HepG2 (cell line): Measurements from ENCODE around the gene ATP11C. TPM values are rescaled to one million over a fixed set of nuclear protein-coding genes. Genes with fewer than 3 reads are reported as not detected.
"Not testable (repeated sequence)": the region's sequence is repeated elsewhere in the genome, so short reads cannot be mapped to it uniquely, and the experiment has no call there.

Experiments used
- ATAC-seq: fragments of 200-7000 bp; cut with Tn5 transposase; 3 replicates; pipeline ENCODE4 v1.9.1; 2020; ENCODE audit warnings: mild to moderate bottlenecking, moderate library complexity
- BruUV-seq: library from RNA; stranded (reverse); fragments of 400-500 nt; replicated peaks from 2 replicates; lab custom pipeline; 2021; lab: Mats Ljungman, UMichigan
- CTCF ChIA-PET: fragments of 300-600 bp; formaldehyde crosslinking; extraction: SDS; loops from one replicate; lab custom pipeline; 2021; ENCODE audit warnings: low total read pairs, inconsistent platforms, low intra/inter-chr PET ratio; lab: Yijun Ruan, JAX
- POLR2A ChIA-PET: fragments of 350-600 bp; sonication (Branson Sonifier 250); formaldehyde crosslinking; loops from one replicate; lab custom pipeline; 2020; ENCODE audit warnings: antibody characterized with exemption, inconsistent platforms; lab: Yijun Ruan, JAX
- DNase-seq: peaks from one replicate; pipeline ENCODE4 v3.0.0-alpha.2; 2015; ENCODE audit warnings: low spot score
- FAIRE-seq: peaks from 3 replicates; lab custom pipeline; 2011; peaks lifted over from hg19 to GRCh38; lab: Jason Lieb, UNC
- H2AFZ ChIP-seq: one replicate; pipeline ENCODE4 v1.6.1; 2011; ENCODE audit warnings: low read length, inconsistent platforms
- H3K27ac ChIP-seq: fragments of 300-600 bp; 3 replicates; pipeline ENCODE4 v1.8.0; 2011; ENCODE audit warnings: mixed run types, mild to moderate bottlenecking, mixed read lengths, low read length, inconsistent platforms; ENCODE audit not compliant: insufficient read depth; ENCODE audit errors: extremely low read length
- H3K27me3 ChIP-seq, 2 experiments: fragments of 200-600 bp in 1 of 2; 2 replicates in 1 of 2; 3 replicates in 1 of 2; pipeline versions ENCODE4 v1.6.0 to v1.8.0; 2011; ENCODE audit warnings: low read length in 2 of 2, mild to moderate bottlenecking in 2 of 2, moderate library complexity in 2 of 2, inconsistent platforms in 1 of 2; ENCODE audit not compliant: insufficient read depth in 2 of 2, control insufficient read depth in 1 of 2
- H3K36me3 ChIP-seq, 2 experiments: fragments of 200-600 bp in 1 of 2; replicated peaks in 1 of 2; 2 replicates in 1 of 2; 3 replicates in 1 of 2; pipeline versions ENCODE4 v1.5.1 to v1.8.0; 2011; ENCODE audit warnings: low read length in 2 of 2, inconsistent platforms in 1 of 2; ENCODE audit not compliant: insufficient read depth in 2 of 2, control insufficient read depth in 1 of 2
- H3K4me1 ChIP-seq: 2 replicates; pipeline ENCODE4 v1.5.1; 2012; ENCODE audit warnings: low read length, inconsistent platforms; ENCODE audit not compliant: insufficient read depth
- H3K4me2 ChIP-seq: 2 replicates; pipeline ENCODE4 v1.6.0; 2011; ENCODE audit warnings: low read depth, low read length, inconsistent platforms
- H3K4me3 ChIP-seq, 3 experiments: fragments of 200-600 bp in 1 of 3; sonication (generic), shearing (Covaris generic) in 1 of 3; replicated peaks in 1 of 3; 2 replicates each; pipeline ENCODE4 v1.5.1; 2011 to 2016; ENCODE audit warnings: low read length in 3 of 3, inconsistent platforms in 2 of 3, low read depth in 2 of 3, mild to moderate bottlenecking in 2 of 3, control low read depth in 1 of 3, mixed read lengths in 1 of 3; ENCODE audit not compliant: insufficient read depth in 1 of 3
- H3K79me2 ChIP-seq: one replicate; pipeline ENCODE4 v1.6.1; 2011; ENCODE audit warnings: low read length, inconsistent platforms; ENCODE audit not compliant: insufficient read depth
- H3K9ac ChIP-seq: 2 replicates; pipeline ENCODE4 v1.6.0; 2011; ENCODE audit warnings: mild to moderate bottlenecking, low read depth, low read length, inconsistent platforms; ENCODE audit not compliant: insufficient read depth
- H3K9me3 ChIP-seq: 2 replicates; pipeline ENCODE4 v1.5.1; 2012; ENCODE audit warnings: mild to moderate bottlenecking, low read length
- H4K20me1 ChIP-seq: 2 replicates; pipeline ENCODE4 v1.6.0; 2011; ENCODE audit warnings: inconsistent platforms, mild to moderate bottlenecking, low read length, moderate library complexity; ENCODE audit not compliant: insufficient read depth
- AGO1 ChIP-seq: fragments of 200-400 bp; formaldehyde crosslinking; IDR thresholded peaks from 2 replicates; pipeline ENCODE4 v1.6.1; 2017; ENCODE audit warnings: mild to moderate bottlenecking, low read depth, low read length, moderate library complexity; ENCODE audit not compliant: poor library complexity, severe bottlenecking
- NR2F2 ChIP-seq: IDR thresholded peaks from 2 replicates; pipeline ENCODE4 v1.6.1; 2012; ENCODE audit warnings: low read depth, inconsistent platforms, borderline replicate concordance
- ZNF639 ChIP-seq: conservative IDR thresholded peaks from 2 replicates; pipeline ENCODE4 v1.6.1; 2018; ENCODE audit warnings: missing genetic modification reagents
- WGBS: methylation state at CpG from one replicate; pipeline ENCODE4 v1.1.6; 2017; ENCODE audit warnings: low lambda C conversion rate; 5-methylcytosine and 5-hydroxymethylcytosine counted together
- in situ Hi-C: cut with HindIII; loops from 2 replicates; pipeline ENCODE4 v1.10.0; 2017; ENCODE audit warnings: low pct_unique_long_range_greater_than_20kb; ENCODE audit not compliant: extremely low pct_ligation_motif_present
- intact Hi-C: fragments of 100-400 bp; cut with micrococcal nuclease; formaldehyde crosslinking; loops from one replicate; pipeline ENCODE4 v1.10.0; 2022; ENCODE audit not compliant: unreplicated experiment
- microRNA counts: library from miRNA; unstranded; fragments of <30 nt; microRNA quantifications from one replicate; lab custom pipeline; 2015
- microRNA-seq: library from miRNA; unstranded; fragments of <30 nt; microRNA quantifications from one replicate; pipeline ENCODE4, GENCODE V29; 2020
- polyA plus RNA-seq, 8 experiments: library from polyadenylated mRNA; depleted of rRNA in 3 of 8; stranded (reverse) in 7 of 8; unstranded in 1 of 8; fragments of >200 nt; fragmentation: Illumina TruSeq in 4 of 8; extraction: Trizol in 4 of 8; gene quantifications; 2 replicates each; pipeline versions ENCODE4 v1.2.1 to v1.2.3, GENCODE V29; 2011 to 2016; ENCODE audit warnings: low read depth in 4 of 8, missing spikeins in 1 of 8, mixed read lengths in 1 of 8; ENCODE audit not compliant: insufficient read depth in 1 of 8
- small RNA-seq, 3 experiments: library from RNA; depleted of rRNA; stranded (forward); fragments of <200 nt; gene quantifications; one replicate each; pipeline ENCODE3, GENCODE V24; 2012; ENCODE audit warnings: low read depth in 2 of 3, low replicate concordance in 1 of 3; ENCODE audit not compliant: insufficient read length in 3 of 3, insufficient read depth in 2 of 3
- total RNA-seq, 5 experiments: library from RNA; depleted of rRNA; stranded (reverse); fragments of >200 nt; fragmentation: Illumina TruSeq; extraction: Trizol; gene quantifications; 2 replicates each; pipeline ENCODE4 v1.2.3, GENCODE V29; 2016; ENCODE audit warnings: low read depth in 1 of 5

ATP11C gene
- total and polyA plus RNA-seq, 2 of the 13 experiments (the other 11 are each of a cell fraction or from before 2014, with no cell fraction given): 8.5 to 16.9 TPM

GRCh38 chrX:139691493-139691842 lies 241.4 kb downstream of the ATP11C start (continued):
- TF ChIP-seq NR2F2: no peak
- no peak for TF ChIP-seq AGO1

GRCh38 chrX:139685175-139685574 lies 247.7 kb downstream of the ATP11C start:
- intact Hi-C loops, H3K9ac ChIP-seq, H2AFZ ChIP-seq, H3K4me2 ChIP-seq, POLR2A ChIA-PET, H4K20me1 ChIP-seq, CTCF ChIA-PET, FAIRE-seq, in situ Hi-C loops, H3K36me3 ChIP-seq, H3K9me3 ChIP-seq, H3K27me3 ChIP-seq, ATAC-seq, H3K27ac ChIP-seq, H3K4me1 ChIP-seq, H3K4me3 ChIP-seq, H3K79me2 ChIP-seq, DNase-seq, BruUV-seq: not testable (repeated sequence)
- 12% methylated on average over 7 of the region's 7 CpGs for WGBS

GRCh38 chrX:139680356-139680755 lies 252.5 kb downstream of the ATP11C start:
- Histone ChIP-seq H3K4me1 (no peaks in the 10 kb centered on the region), H3K9ac (no peak overlapping the region), H2AFZ (no peak overlapping the region), H3K9me3 (no peaks in the 10 kb centered on the region), H3K27ac (no peak overlapping the region), H4K20me1 (no peaks in the 10 kb centered on the region), H3K36me3 (no peaks in the 10 kb centered on the region), H3K27me3 (no peaks in the 10 kb centered on the region), H3K4me2 (no peak overlapping the region), H3K4me3 (no peak overlapping the region), H3K79me2 (no peaks in the 10 kb centered on the region)
- ATAC-seq (no peak), FAIRE-seq (no peak), DNase-seq (no peak)
- TF ChIP-seq ZNF639 (CRISPR knock-in tag): no peak
- intact Hi-C loops: no loop called here
- no TSS peak for BruUV-seq
- WGBS: 53% methylated on average over 3 of the region's 3 CpGs
- in situ Hi-C loops: no loop called here
- ChIA-PET POLR2A (no interaction called here), CTCF (no interaction called here)

MicroRNAs within 50 kb of the gene (microRNA counts, 767-probe panel; counts per million panel counts)
- microRNA hsa-miR-505-3p (lab: Ali Mortazavi, UCI): not detected

Small RNA genes lying within 50 kb of the gene (microRNA-seq; reads per million reads assigned to microRNA genes)
- 166 reads per million, percentile 78 among the genes with 10 or more reads in this experiment for gene MIR505

Small RNA genes lying within 50 kb of the gene (small RNA-seq; reads per million reads assigned to genes)
- gene MIR505: 0.41 to 130 (median 27.3) reads per million in 3 experiments
- gene RF00425: 0 reads per million in 3 experiments
- 0 reads per million in 3 experiments for gene RF01210
- 0 reads per million in 3 experiments for gene RNU6ATAC23P

Other genes starting within 250 kb of the ATP11C start
- not detected in 2 replicates for gene MCF2, start 224.9 kb downstream of the ATP11C start, total RNA-seq (2016; rRNA removed; fragmentation: Illumina TruSeq; extraction: Trizol)
- 0.07 and 0.08 TPM in 2 replicates for gene MCF2, start 224.9 kb downstream of the ATP11C start, polyA plus RNA-seq (2011; rRNA removed)
- gene CXorf66, start 32.5 kb upstream of the ATP11C start, total RNA-seq (2016; rRNA removed; fragmentation: Illumina TruSeq; extraction: Trizol): not detected in 2 replicates
- gene CXorf66, start 32.5 kb upstream of the ATP11C start, polyA plus RNA-seq (2011; rRNA removed): not detected in 2 replicates